Activated CD4-positive, alpha-beta T cell treated with anti-CD3 and anti-CD28 coated beads, Interleukin-2, amount 50 U/mL, for 48 hours (primary cell): ENCODE data around the gene SMPD2.

Source experiments
- DNase-seq, 2 experiments: peaks; one replicate each; pipeline ENCODE4 v3.0.0-alpha.2; 2020

SMPD2 gene

GRCh38 chr6:109461733-109462526 lies 21.4 kb downstream of the SMPD2 start:
- no peak for DNase-seq

GRCh38 chr6:109465772-109466171 lies 25.2 kb downstream of the SMPD2 start:
- DNase-seq: no peak

GRCh38 chr6:109466212-109466923 lies 25.8 kb downstream of the SMPD2 start:
- no peak for DNase-seq

- DNase-seq: no peak
Observed at GRCh38 chr6:109467696-109468095, 27.2 kb downstream of the SMPD2 start.

GRCh38 chr6:109469591-109470189 lies 29.2 kb downstream of the SMPD2 start:
- DNase-seq: no peak

GRCh38 chr6:109471105-109471810 lies 30.7 kb downstream of the SMPD2 start:
- DNase-seq: no peak

GRCh38 chr6:109472132-109472995 lies 31.8 kb downstream of the SMPD2 start:
- no peak for DNase-seq

GRCh38 chr6:109473120-109473519 lies 32.6 kb downstream of the SMPD2 start:
- no peak for DNase-seq

- no peak for DNase-seq
Observed at GRCh38 chr6:109474995-109475394, 34.5 kb downstream of the SMPD2 start.

- no peak for DNase-seq
Observed at GRCh38 chr6:109475625-109476024, 35.1 kb downstream of the SMPD2 start.

GRCh38 chr6:109477184-109477583 lies 36.7 kb downstream of the SMPD2 start:
- no peak for DNase-seq

- DNase-seq: no peak
Observed at GRCh38 chr6:109477725-109478124, 37.2 kb downstream of the SMPD2 start.

GRCh38 chr6:109478222-109478805 lies 37.8 kb downstream of the SMPD2 start:
- DNase-seq: no peak

GRCh38 chr6:109478841-109479624 lies 38.5 kb downstream of the SMPD2 start:
- DNase-seq: no peak

GRCh38 chr6:109480993-109481480 lies 40.5 kb downstream of the SMPD2 start:
- DNase-seq: no peak

GRCh38 chr6:109482905-109483734 lies 42.6 kb downstream of the SMPD2 start, which contains the start of gene ZBTB24:
Gene ZBTB24, minus strand, starts transcription at chr6:109483219. Its CDS starts 1,193 bp downstream, at chr6:109482026.
- peak; percentile 93 to 96 for DNase-seq

- no peak for DNase-seq
Observed at GRCh38 chr6:109483735-109484057, 43.2 kb downstream of the SMPD2 start.

- no peak for DNase-seq
Observed at GRCh38 chr6:109484122-109484521, 43.6 kb downstream of the SMPD2 start.

GRCh38 chr6:109485266-109485935 lies 44.9 kb downstream of the SMPD2 start:
- no peak for DNase-seq
